ENCODE results near the gene ZNF133.

DNA sequence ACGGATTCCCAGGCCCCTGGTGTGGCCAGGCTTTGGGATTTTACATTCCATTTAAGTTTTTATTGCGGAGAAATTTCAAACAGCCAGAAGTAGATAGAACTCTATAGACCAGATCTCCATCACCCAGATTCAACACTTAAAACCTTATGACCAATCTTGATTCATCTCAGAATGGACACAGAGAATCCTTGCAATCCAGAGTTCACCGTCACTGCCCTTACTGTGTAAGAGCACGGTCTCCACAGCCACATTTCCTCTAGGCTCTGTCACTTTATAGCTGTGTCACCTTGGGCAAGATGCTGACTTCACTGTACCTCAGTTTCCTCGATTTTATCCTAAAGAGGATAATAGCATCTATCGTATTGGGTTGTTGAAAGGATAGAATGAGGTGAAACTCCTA is 979 bp downstream of the ZNF133 start:
- TF ChIP-seq, protein P1, sequence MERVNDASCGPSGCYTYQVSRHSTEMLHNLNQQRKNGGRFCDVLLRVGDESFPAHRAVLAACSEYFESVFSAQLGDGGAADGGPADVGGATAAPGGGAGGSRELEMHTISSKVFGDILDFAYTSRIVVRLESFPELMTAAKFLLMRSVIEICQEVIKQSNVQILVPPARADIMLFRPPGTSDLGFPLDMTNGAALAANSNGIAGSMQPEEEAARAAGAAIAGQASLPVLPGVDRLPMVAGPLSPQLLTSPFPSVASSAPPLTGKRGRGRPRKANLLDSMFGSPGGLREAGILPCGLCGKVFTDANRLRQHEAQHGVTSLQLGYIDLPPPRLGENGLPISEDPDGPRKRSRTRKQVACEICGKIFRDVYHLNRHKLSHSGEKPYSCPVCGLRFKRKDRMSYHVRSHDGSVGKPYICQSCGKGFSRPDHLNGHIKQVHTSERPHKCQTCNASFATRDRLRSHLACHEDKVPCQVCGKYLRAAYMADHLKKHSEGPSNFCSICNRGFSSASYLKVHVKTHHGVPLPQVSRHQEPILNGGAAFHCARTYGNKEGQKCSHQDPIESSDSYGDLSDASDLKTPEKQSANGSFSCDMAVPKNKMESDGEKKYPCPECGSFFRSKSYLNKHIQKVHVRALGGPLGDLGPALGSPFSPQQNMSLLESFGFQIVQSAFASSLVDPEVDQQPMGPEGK (CRISPR knock-in tag; IDR thresholded peaks at IDR 0.05; ENCODE audit: borderline replicate concordance), result no peak
- TF ChIP-seq TCF4 (CRISPR knock-in tag; IDR thresholded peaks at IDR 0.05; ENCODE audit: borderline replicate concordance) (no peak), ZFP30 (CRISPR knock-in tag; IDR thresholded peaks at IDR 0.05) (no peak), TOX (CRISPR knock-in tag; IDR thresholded peaks at IDR 0.05; ENCODE audit: borderline replicate concordance) (no peak), ZFP3 (CRISPR knock-in tag; IDR thresholded peaks at IDR 0.05) (no peak), BACH2 (CRISPR knock-in tag; IDR thresholded peaks at IDR 0.05; ENCODE audit: borderline replicate concordance) (no peak), ZNF8 (CRISPR knock-in tag; IDR thresholded peaks at IDR 0.05) (no peak), ZNF70 (CRISPR knock-in tag; IDR thresholded peaks at IDR 0.05) (no peak), RARB (CRISPR knock-in tag; IDR thresholded peaks at IDR 0.05) (no peak), ESRRG (CRISPR knock-in tag; IDR thresholded peaks at IDR 0.05) (no peak), ZC3H10 (CRISPR knock-in tag; IDR thresholded peaks at IDR 0.05) (no peak)
- TF ChIP-seq, protein P2, sequence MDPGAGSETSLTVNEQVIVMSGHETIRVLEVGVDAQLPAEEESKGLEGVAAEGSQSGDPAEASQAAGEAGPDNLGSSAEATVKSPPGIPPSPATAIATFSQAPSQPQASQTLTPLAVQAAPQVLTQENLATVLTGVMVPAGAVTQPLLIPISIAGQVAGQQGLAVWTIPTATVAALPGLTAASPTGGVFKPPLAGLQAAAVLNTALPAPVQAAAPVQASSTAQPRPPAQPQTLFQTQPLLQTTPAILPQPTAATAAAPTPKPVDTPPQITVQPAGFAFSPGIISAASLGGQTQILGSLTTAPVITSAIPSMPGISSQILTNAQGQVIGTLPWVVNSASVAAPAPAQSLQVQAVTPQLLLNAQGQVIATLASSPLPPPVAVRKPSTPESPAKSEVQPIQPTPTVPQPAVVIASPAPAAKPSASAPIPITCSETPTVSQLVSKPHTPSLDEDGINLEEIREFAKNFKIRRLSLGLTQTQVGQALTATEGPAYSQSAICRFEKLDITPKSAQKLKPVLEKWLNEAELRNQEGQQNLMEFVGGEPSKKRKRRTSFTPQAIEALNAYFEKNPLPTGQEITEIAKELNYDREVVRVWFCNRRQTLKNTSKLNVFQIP (CRISPR knock-in tag; IDR thresholded peaks at IDR 0.05; ENCODE audit: borderline replicate concordance, low read depth), result no peak
- TF ChIP-seq, protein P3, sequence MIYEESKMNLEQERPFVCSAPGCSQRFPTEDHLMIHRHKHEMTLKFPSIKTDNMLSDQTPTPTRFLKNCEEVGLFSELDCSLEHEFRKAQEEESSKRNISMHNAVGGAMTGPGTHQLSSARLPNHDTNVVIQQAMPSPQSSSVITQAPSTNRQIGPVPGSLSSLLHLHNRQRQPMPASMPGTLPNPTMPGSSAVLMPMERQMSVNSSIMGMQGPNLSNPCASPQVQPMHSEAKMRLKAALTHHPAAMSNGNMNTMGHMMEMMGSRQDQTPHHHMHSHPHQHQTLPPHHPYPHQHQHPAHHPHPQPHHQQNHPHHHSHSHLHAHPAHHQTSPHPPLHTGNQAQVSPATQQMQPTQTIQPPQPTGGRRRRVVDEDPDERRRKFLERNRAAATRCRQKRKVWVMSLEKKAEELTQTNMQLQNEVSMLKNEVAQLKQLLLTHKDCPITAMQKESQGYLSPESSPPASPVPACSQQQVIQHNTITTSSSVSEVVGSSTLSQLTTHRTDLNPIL (CRISPR knock-in tag; IDR thresholded peaks at IDR 0.05; ENCODE audit: low read depth), result no peak
